HG02840 (cell line): ENCODE results near the gene TH.

ENCODE experiments used
- ATAC-seq: cut with Tn5 transposase; IDR thresholded peaks from one replicate; pipeline ENCODE4 v1.9.1; 2021; ENCODE audit warnings: mild to moderate bottlenecking, moderate library complexity, moderate number of reproducible peaks; ENCODE audit not compliant: unreplicated experiment, low FRiP score

Gene TH

GRCh38 chr11:2171591-2172003 is at the start of gene TH:
TH (minus strand) TSS chr11:2171815; CDS start chr11:2171786, 29 bp downstream.
- ATAC-seq: no peak

DNA sequence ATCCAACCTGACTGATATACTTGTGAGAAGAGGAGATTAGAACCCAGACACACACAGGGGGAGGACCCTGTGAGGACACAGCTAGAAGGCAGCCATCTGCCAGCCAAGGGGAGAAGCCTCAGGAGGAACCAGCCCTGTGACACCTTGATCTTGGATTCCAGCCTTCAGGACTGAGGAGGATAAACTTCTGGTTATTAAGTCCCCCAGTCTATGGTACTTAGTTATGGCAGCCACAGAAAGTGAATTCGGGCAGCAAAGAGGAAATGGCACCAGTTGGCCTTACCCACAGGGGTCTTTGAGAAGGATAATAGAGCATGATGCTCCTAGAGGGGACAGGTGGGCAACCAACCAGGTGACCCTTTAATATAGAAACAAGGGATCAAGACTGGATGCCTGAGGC is 49.4 kb upstream of the TH start:
- ATAC-seq: no peak

DNA sequence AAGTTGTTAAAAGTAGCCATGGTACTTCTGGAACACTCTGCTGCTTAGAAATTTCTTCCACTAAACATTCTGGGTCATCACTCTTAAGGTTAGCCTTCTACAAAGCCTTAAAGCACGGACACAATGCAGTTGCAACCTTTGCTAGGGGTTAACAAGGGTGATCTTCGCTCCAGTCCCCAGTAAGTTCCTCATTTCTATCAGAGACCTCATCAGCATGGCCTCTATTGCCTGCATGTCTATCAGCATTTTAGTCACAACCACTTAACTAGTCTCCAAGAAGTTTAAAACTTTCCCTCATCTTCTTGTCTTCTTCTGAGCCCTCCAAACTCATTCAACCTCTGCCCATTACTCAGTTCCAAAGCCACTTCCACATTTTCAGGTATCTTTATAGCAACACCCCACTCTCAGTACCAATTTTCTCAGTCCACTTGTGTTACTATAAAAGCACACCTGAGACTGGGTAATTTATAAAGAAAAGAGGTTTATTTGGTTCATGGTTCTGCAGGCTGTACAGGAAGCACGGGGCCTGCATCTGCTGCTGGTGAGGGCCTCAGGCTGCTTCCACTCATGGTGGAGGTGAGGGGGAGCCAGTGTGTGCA is 48.7 kb upstream of the TH start:
- ATAC-seq: no peak

- ATAC-seq: no peak
Measured at GRCh38 chr11:2219318-2220017, 47.9 kb upstream of the TH start.

GRCh38 chr11:2218031-2218633 is 46.5 kb upstream of the TH start:
- no peak for ATAC-seq

- ATAC-seq: no peak
Measured at GRCh38 chr11:2217211-2218030, 45.8 kb upstream of the TH start.

DNA sequence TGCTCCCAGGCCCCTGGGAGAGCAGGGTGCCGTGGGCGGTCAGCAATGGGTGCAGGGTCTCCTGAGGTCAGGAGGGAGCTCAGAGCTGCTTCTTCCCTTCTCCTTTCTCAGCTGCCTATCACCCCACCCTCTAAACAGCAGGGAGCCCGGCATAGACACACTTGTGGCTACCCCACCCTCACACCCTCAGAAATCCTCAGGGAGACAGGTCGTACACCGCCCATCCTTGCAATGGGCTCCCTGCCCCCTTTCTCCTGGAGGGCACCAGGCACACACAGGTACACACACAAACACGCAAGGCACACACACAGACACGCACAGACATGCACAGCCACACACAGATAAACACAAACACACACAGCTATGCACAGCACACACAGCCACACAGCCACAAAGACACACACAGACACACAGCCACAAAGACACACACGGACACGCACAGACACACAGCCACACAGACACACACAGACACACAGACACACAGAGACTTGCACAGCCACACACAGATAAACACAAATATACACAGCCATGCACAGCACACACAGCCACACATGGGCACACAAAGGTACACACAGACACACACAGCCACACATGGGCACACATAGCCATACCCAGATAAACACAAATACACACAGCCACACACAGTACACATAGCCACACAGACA is 44.9 kb upstream of the TH start:
- no peak for ATAC-seq

- ATAC-seq: no peak
Measured at GRCh38 chr11:2215561-2216399, 44.2 kb upstream of the TH start.

DNA sequence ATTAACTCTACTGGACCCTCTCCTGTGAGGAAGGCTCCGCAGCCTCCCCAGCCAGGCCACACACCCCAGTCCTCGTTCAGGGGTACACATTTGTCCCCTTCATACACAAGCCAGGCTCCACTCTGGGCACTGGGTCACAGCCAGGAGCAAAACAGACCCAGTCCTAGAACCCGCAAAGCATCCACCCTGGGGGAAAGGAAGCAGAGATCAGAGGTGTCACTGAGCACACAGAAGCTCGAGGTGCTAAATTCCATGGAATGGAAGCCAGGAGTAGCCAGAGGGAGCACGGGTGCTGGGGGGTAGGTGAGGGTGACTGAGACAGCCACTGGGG is 43.6 kb upstream of the TH start:
- no peak for ATAC-seq

- no peak for ATAC-seq
Measured at GRCh38 chr11:2214527-2215229, 43.1 kb upstream of the TH start.

DNA sequence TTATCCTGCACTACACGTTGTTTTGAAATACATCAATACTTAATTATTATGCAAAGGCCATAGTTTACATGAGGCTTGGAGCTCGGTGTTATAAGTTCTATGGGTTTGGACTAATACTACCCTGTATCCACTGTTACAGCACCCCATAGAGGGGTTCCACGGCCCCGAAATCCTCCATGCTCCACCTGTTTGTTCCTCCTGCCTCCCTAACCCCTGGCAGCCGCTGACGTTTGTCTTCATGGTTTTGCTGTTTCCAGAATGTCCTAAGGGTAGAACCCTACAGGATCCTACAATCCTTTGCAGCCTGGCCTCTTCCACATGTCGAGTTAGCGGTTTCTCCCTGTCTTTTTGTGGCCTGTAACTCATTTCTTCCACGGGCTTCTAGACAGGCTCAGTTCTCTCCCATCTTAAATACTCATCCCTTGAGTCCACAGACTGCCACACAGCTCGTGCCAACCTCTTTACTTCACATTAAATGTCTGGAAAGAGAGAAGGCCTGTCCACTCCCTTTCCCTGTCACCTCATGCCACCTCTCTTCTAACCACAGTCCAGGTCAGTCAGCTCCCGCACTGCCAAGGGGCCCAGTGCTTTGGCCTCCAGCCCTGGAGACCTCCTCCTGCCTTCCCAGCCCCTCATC is 42.4 kb upstream of the TH start:
- ATAC-seq: no peak

GRCh38 chr11:2213384-2213842 is 41.8 kb upstream of the TH start:
- ATAC-seq: no peak

DNA sequence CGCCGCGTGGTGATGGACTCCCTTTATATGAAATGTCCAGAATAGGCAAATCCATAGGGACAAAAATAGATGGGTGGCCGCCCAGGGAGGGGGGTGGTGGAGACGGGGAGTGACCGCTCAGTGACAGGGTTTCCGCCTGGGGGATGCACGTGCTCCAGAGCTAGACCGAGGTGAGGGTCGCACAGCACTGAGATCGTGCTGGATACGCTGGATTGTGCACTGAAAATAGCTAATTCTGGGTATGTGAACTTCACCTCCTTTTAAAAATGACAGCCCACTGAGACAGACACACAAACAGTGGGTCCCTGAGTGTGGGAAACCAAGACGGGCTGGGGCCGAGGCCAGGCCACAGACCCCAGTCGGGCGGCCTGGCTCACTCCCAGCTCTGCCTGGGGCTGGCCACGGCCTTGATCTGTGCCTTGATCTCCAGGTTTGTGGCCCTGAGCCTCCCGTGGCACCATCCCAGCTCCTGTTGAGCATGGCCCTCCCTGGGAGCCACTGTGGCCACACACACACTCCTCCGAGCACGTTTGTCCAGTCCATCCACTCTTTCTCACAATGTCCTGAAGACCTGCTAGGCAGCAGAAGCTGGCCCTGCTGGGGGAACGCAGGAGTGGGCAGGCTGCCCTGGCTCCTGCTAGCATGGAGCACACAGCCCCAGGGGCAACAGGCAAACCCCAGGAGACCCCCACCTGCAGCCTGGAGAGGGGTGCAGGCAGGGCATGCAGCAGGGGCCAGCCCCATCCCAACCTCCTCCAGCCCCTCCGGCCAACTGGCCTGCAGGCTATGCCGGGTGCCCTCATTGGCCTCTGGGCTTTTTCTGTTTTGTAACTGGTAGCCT is 41.0 kb upstream of the TH start:
- no peak for ATAC-seq

- no peak for ATAC-seq
Measured at GRCh38 chr11:2211113-2211971, 39.7 kb upstream of the TH start.

DNA sequence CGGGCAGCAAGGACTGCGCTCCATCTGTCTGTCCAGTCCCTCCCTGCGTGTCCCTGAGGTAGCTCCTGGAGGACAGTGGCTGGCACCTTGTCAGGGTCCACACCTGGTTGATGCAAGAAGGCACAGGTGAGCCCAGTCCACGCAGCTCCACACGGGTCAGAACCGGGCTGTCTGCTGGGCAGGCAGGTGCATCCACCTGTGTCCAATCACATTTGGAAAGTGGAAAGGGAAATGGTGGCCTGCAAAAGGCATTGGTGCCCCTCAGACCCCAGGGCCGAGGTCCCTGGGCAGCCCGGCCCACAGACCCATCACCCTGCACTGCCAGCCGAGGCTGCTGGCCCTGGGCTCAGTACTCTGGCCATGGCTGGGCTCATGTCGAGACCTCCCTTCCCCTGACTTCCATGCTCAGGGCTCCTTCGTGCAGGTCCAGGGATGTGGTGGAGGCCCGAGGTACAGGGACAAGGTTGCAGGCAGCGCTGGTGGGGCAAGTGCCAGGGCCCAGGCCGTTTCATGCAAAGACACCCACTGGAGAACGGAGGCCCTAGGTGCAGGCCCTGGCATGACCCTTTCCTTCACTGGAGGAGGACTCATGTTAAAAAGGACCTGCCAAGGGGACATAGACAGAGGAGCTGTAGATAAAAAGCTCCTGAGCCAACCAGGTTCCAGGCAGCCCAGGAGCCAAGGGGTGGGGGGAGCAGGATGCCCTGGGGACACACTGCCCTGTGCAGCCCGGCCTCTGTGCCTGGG is 38.9 kb upstream of the TH start:
- no peak for ATAC-seq

- ATAC-seq: no peak
Measured at GRCh38 chr11:2209900-2210321, 38.3 kb upstream of the TH start.
